ENCODE results near the gene ABCG1.

DNA sequence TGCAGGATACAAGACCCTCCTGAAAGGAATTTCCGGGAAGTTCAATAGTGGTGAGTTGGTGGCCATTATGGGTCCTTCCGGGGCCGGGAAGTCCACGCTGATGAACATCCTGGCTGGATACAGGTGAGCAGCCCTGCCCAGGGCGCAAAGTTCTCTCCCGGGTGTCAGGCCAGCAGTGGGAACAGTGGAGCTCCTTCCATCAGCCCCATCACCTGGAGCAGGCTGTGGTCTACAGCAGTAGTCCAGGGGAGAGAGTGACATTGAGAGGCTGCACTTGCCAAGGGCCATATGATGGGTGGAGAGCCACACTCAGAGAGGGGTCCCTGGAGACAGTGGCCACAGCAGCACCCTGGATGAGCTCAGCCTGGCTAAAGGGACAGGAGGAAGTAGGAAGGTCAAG lies 52.1 kb downstream of the ABCG1 start:
- TF ChIP-seq, protein P1, sequence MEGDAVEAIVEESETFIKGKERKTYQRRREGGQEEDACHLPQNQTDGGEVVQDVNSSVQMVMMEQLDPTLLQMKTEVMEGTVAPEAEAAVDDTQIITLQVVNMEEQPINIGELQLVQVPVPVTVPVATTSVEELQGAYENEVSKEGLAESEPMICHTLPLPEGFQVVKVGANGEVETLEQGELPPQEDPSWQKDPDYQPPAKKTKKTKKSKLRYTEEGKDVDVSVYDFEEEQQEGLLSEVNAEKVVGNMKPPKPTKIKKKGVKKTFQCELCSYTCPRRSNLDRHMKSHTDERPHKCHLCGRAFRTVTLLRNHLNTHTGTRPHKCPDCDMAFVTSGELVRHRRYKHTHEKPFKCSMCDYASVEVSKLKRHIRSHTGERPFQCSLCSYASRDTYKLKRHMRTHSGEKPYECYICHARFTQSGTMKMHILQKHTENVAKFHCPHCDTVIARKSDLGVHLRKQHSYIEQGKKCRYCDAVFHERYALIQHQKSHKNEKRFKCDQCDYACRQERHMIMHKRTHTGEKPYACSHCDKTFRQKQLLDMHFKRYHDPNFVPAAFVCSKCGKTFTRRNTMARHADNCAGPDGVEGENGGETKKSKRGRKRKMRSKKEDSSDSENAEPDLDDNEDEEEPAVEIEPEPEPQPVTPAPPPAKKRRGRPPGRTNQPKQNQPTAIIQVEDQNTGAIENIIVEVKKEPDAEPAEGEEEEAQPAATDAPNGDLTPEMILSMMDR (IDR thresholded peaks at IDR 0.05): no peak
- no peak for TF ChIP-seq POLR2A (IDR thresholded peaks at IDR 0.05)

All from Peyer's patch (tissue), 4 donors.